Nucleus accumbens (tissue), 56 donors: ENCODE data around the gene TBC1D17.

Source experiments
- DNase-seq, 56 donors: peaks; one replicate each; lab custom pipeline; 2025; lab: John Stamatoyannopoulos, UW

The TBC1D17 gene

GRCh38 chr19:49877020-49877878, at the start of gene TBC1D17, which contains the start of gene AKT1S1:
TBC1D17 (plus strand) TSS chr19:49877702; CDS start chr19:49877724, 22 bp downstream.
AKT1S1 (minus strand) TSS chr19:49877355; CDS start chr19:49873295, 4,060 bp downstream.
- peak; percentile 92 to 100 (median 99) for DNase-seq

GRCh38 chr19:49829200-49829599, 48.3 kb upstream of the TBC1D17 start:
- no peak for DNase-seq

GRCh38 chr19:49829721-49830120, 47.8 kb upstream of the TBC1D17 start:
- no peak for DNase-seq

GRCh38 chr19:49830766-49831165, 46.7 kb upstream of the TBC1D17 start:
- no peak for DNase-seq

GRCh38 chr19:49831592-49831991, 45.9 kb upstream of the TBC1D17 start:
- no peak for DNase-seq

- DNase-seq: no peak
Measured at GRCh38 chr19:49832556-49832955, 44.9 kb upstream of the TBC1D17 start.

- DNase-seq: no peak
Measured at GRCh38 chr19:49833599-49833998, 43.9 kb upstream of the TBC1D17 start.

- no peak for DNase-seq
Measured at GRCh38 chr19:49835562-49835961, 41.9 kb upstream of the TBC1D17 start.

- no peak for DNase-seq
Measured at GRCh38 chr19:49836176-49837008, 41.1 kb upstream of the TBC1D17 start.

GRCh38 chr19:49837009-49837310, 40.5 kb upstream of the TBC1D17 start:
- no peak for DNase-seq

GRCh38 chr19:49837425-49837824, 40.1 kb upstream of the TBC1D17 start:
- no peak for DNase-seq

GRCh38 chr19:49838885-49839588, 38.5 kb upstream of the TBC1D17 start:
- peak in 1 of 56 donors; percentile 6 for DNase-seq

- DNase-seq: no peak
Measured at GRCh38 chr19:49839713-49840112, 37.8 kb upstream of the TBC1D17 start.

GRCh38 chr19:49840321-49840720, 37.2 kb upstream of the TBC1D17 start:
- no peak for DNase-seq

- DNase-seq: no peak
Measured at GRCh38 chr19:49840736-49841249, 36.7 kb upstream of the TBC1D17 start.

GRCh38 chr19:49843265-49843664, 34.2 kb upstream of the TBC1D17 start:
- DNase-seq: no peak

GRCh38 chr19:49844138-49845095, 33.1 kb upstream of the TBC1D17 start:
- DNase-seq: no peak

- no peak for DNase-seq
Measured at GRCh38 chr19:49845414-49845813, 32.1 kb upstream of the TBC1D17 start.

- DNase-seq: no peak
Measured at GRCh38 chr19:49846408-49846807, 31.1 kb upstream of the TBC1D17 start.
